GM10266 (cell line): ENCODE results near the gene EFCAB9.
"Not testable (repeated sequence)": the region's sequence is repeated elsewhere in the genome, so short reads cannot be mapped to it uniquely, and the experiment has no call there.

Source experiments
- DNase-seq: peaks from one replicate; pipeline ENCODE4 v3.0.0; 2012; ENCODE audit errors: extremely low spot score
- CTCF ChIP-seq: IDR thresholded peaks from 2 replicates; pipeline ENCODE4 v1.5.1; 2012; ENCODE audit warnings: mild to moderate bottlenecking, low read depth; ENCODE audit not compliant: control insufficient read depth, insufficient read depth; ENCODE audit errors: missing control alignments

Gene EFCAB9

GRCh38 chr5:172188033-172188892 is 5.7 kb upstream of the EFCAB9 start, which contains the start of gene STK10:
Gene STK10 (minus strand): TSS chr5:172188224. CDS start chr5:172188042, 182 bp downstream.
- peak; percentile 97 for TF ChIP-seq CTCF
- DNase-seq = peak; percentile 96

- no peak for TF ChIP-seq CTCF
- no peak for DNase-seq
Observed at GRCh38 chr5:172188893-172189692, 4.9 kb upstream of the EFCAB9 start.

- TF ChIP-seq CTCF = no peak
- DNase-seq = no peak
Observed at GRCh38 chr5:172189693-172190296, 4.2 kb upstream of the EFCAB9 start.

GRCh38 chr5:172194985-172195774 is 1.2 kb downstream of the EFCAB9 start:
- no peak for DNase-seq

GRCh38 chr5:172197775-172198174 is 3.8 kb downstream of the EFCAB9 start:
- not testable (repeated sequence) for DNase-seq

More at GRCh38 chr5:172194985-172195774, 1.2 kb downstream of the EFCAB9 start:
- no peak for TF ChIP-seq CTCF

- TF ChIP-seq CTCF = no peak
Observed at GRCh38 chr5:172199446-172199845, 5.5 kb downstream of the EFCAB9 start.

GRCh38 chr5:172200476-172200875 is 6.5 kb downstream of the EFCAB9 start:
- DNase-seq = no peak
- no peak for TF ChIP-seq CTCF

More at GRCh38 chr5:172199446-172199845, 5.5 kb downstream of the EFCAB9 start:
- no peak for DNase-seq

GRCh38 chr5:172205984-172206383 is 12.0 kb downstream of the EFCAB9 start:
- not testable (repeated sequence) for DNase-seq
